HepG2 (cell line): Measurements from ENCODE around the gene TFCP2L1.

Experiments used
- CTCF ChIP-seq: sonication (generic); formaldehyde crosslinking; IDR thresholded peaks from 2 replicates; pipeline ENCODE4 v1.5.0; 2020; ENCODE audit warnings: mild to moderate bottlenecking, missing genetic modification reagents, moderate library complexity
- DZIP1 ChIP-seq: sonication (generic); formaldehyde crosslinking; IDR thresholded peaks from 2 replicates; pipeline ENCODE4 v1.5.0; 2020; ENCODE audit warnings: mild to moderate bottlenecking, missing genetic modification reagents
- JUNB ChIP-seq: sonication (generic); formaldehyde crosslinking; IDR thresholded peaks from 2 replicates; pipeline ENCODE4 v1.8.0; 2022; ENCODE audit warnings: missing genetic modification reagents, mild to moderate bottlenecking, borderline replicate concordance
- POLR2AphosphoS5 ChIP-seq: IDR thresholded peaks from 2 replicates; pipeline ENCODE4 v1.6.1; 2012; ENCODE audit warnings: low read depth, low read length

- no peak for TF ChIP-seq CTCF
- no peak for TF ChIP-seq DZIP1
- no peak for TF ChIP-seq JUNB (CRISPR knock-in tag)
- TF ChIP-seq POLR2AphosphoS5, result no peak
Observed at GRCh38 chr2:121254748-121255147, 30.3 kb downstream of the TFCP2L1 start.
